B cell (primary cell): ENCODE data around the gene MSH4. TPM values are rescaled to one million over a fixed set of nuclear protein-coding genes. Genes with fewer than 3 reads are reported as not detected.

Experiments used
- ATAC-seq: fragments of 200-7000 bp; cut with Tn5 transposase; one replicate; pipeline ENCODE4 v1.10.0; 2021; ENCODE audit warnings: low read depth, mild to moderate bottlenecking, moderate number of reproducible peaks, moderate library complexity
- CTCF ChIA-PET: fragments of 350-600 bp; sonication (Branson Sonifier 250); formaldehyde crosslinking; loops from one replicate; lab custom pipeline; 2021; ENCODE audit warnings: antibody characterized with exemption, inconsistent platforms; lab: Charles Lee
- POLR2A ChIA-PET: fragments of 350-600 bp; sonication (Branson Sonifier 250); formaldehyde crosslinking; loops from one replicate; lab custom pipeline; 2021; ENCODE audit warnings: antibody characterized with exemption; lab: Charles Lee
- DNase-seq: peaks from one replicate; pipeline ENCODE4 v3.0.0; 2013
- H2AFZ ChIP-seq: 2 replicates; pipeline ENCODE4 v1.6.1; 2012; ENCODE audit warnings: mild to moderate bottlenecking, low read depth, low read length; ENCODE audit not compliant: insufficient read depth, poor library complexity, severe bottlenecking
- H3K27ac ChIP-seq, 2 donors: 1 replicate in 1 of 2; 2 replicates in 1 of 2; pipeline ENCODE4 v1.5.1; 2012 to 2013; ENCODE audit warnings: low read length in 2 of 2, mild to moderate bottlenecking in 2 of 2, moderate library complexity in 1 of 2
- H3K27me3 ChIP-seq, 4 experiments: fragments of 200-600 bp in 1 of 4; sonication (generic) in 1 of 4; replicated peaks in 1 of 4; 1 replicate in 2 of 4; 2 replicates in 2 of 4; pipeline versions ENCODE4 v1.6.1 to v1.7.0; 2013 to 2016; ENCODE audit warnings: low read length in 3 of 4, mild to moderate bottlenecking in 2 of 4, mixed read lengths in 1 of 4, moderate library complexity in 1 of 4; ENCODE audit not compliant: insufficient read depth in 4 of 4, control insufficient read depth in 3 of 4; ENCODE audit errors: control extremely low read depth in 1 of 4
- H3K36me3 ChIP-seq, 2 experiments: replicated peaks in 1 of 2; 1 replicate in 1 of 2; 2 replicates in 1 of 2; pipeline versions ENCODE4 v1.6.1 to v1.7.1; 2013; ENCODE audit warnings: low read length in 1 of 2; ENCODE audit not compliant: insufficient read depth in 2 of 2, control insufficient read depth in 1 of 2; ENCODE audit errors: control extremely low read depth in 1 of 2, extremely low read depth in 1 of 2
- H3K4me1 ChIP-seq, 2 donors: fragments of 200-600 bp in 1 of 2; sonication (generic) in 1 of 2; 1 replicate in 1 of 2; 2 replicates in 1 of 2; pipeline versions ENCODE4 v1.5.1 to v1.6.1; 2013 to 2017; ENCODE audit warnings: low read length in 2 of 2; ENCODE audit not compliant: control insufficient read depth in 2 of 2, insufficient read depth in 2 of 2
- H3K4me2 ChIP-seq: replicated peaks from 2 replicates; pipeline ENCODE3; 2012; ENCODE audit warnings: mild to moderate bottlenecking, low read depth, low read length; ENCODE audit not compliant: poor library complexity, severe bottlenecking
- H3K4me3 ChIP-seq, 5 experiments: fragments of 200-600 bp in 1 of 5; sonication (generic) in 1 of 5; 1 replicate in 3 of 5; 2 replicates in 2 of 5; pipeline versions ENCODE4 v1.5.1 to v1.7.0; 2011 to 2016; ENCODE audit warnings: low read length in 4 of 5, mild to moderate bottlenecking in 4 of 5, low read depth in 2 of 5, control low read depth in 1 of 5, moderate library complexity in 1 of 5; ENCODE audit not compliant: insufficient read depth in 1 of 5; ENCODE audit errors: control extremely low read depth in 1 of 5, extremely low read depth in 1 of 5
- H3K79me2 ChIP-seq: fragments of 200-600 bp; sonication (generic); one replicate; pipeline ENCODE4 v1.6.0; 2016; ENCODE audit warnings: low read length; ENCODE audit not compliant: control insufficient read depth, insufficient read depth
- H3K9ac ChIP-seq: fragments of 200-600 bp; sonication (generic); 2 replicates; pipeline ENCODE4 v1.6.1; 2017; ENCODE audit warnings: mild to moderate bottlenecking, low read length, moderate library complexity
- H3K9me3 ChIP-seq, 3 donors: one replicate each; pipeline versions ENCODE4 v1.6.1 to v1.7.1; 2013; ENCODE audit warnings: low read length in 2 of 3; ENCODE audit not compliant: control insufficient read depth in 2 of 3, insufficient read depth in 1 of 3; ENCODE audit errors: control extremely low read depth in 1 of 3
- H4K20me1 ChIP-seq: 2 replicates; pipeline ENCODE4 v1.6.0; 2012; ENCODE audit warnings: mild to moderate bottlenecking, low read length; ENCODE audit not compliant: insufficient read depth, control insufficient read depth, poor library complexity, severe bottlenecking
- H3K27ac Mint-ChIP-seq: one replicate; pipeline ENCODE4 v1.8.0; 2021; ENCODE audit warnings: mixed read lengths
- H3K27me3 Mint-ChIP-seq: one replicate; pipeline ENCODE4 v1.8.0; 2021; ENCODE audit warnings: mixed read lengths
- H3K4me1 Mint-ChIP-seq: one replicate; pipeline ENCODE4 v1.8.0; 2021; ENCODE audit warnings: mixed read lengths
- H3K4me3 Mint-ChIP-seq: one replicate; pipeline ENCODE4 v1.8.0; 2021; ENCODE audit warnings: mixed read lengths
- H3K9me3 Mint-ChIP-seq: one replicate; pipeline ENCODE4 v1.8.0; 2022; ENCODE audit warnings: mixed read lengths; ENCODE audit not compliant: insufficient read depth
- EZH2 ChIP-seq: IDR thresholded peaks from 2 replicates; pipeline ENCODE4 v1.6.1; 2012; ENCODE audit warnings: borderline replicate concordance, low read depth, mild to moderate bottlenecking, moderate library complexity, low read length; ENCODE audit not compliant: insufficient read depth, poor library complexity, severe bottlenecking
- WGBS: methylation state at CpG from one replicate; pipeline ENCODE4 v1.1.5; 2013; ENCODE audit warnings: missing lambda C conversion rate; ENCODE audit not compliant: insufficient coverage; 5-methylcytosine and 5-hydroxymethylcytosine counted together
- intact Hi-C: fragments of 100-400 bp; cut with micrococcal nuclease; formaldehyde crosslinking; loops from one replicate; pipeline ENCODE4 v1.10.0; 2022
- polyA plus RNA-seq: library from polyadenylated mRNA; depleted of rRNA; stranded (reverse); fragments of >200 nt; gene quantifications from 2 replicates; pipeline ENCODE4 v1.2.3, GENCODE V29; 2012
- total RNA-seq, 2 donors: library from RNA; stranded (reverse); fragments of 120-200 nt in 1 of 2; gene quantifications; 1 replicate in 1 of 2; 2 replicates in 1 of 2; pipeline versions ENCODE4 v1.2.3 to v1.2.4, GENCODE V29; 2013 to 2022
- TF ChIP-seq, protein P1 (sequence below): fragments of 200-600 bp; IDR thresholded peaks from one replicate; pipeline ENCODE4 v1.8.0; 2022; ENCODE audit warnings: antibody characterized with exemption, mild to moderate bottlenecking

Gene MSH4
- total and polyA plus RNA-seq, 2 donors (not counting 1 experiment from before 2014, with no cell fraction given): 0.19 to 1.7 TPM

DNA sequence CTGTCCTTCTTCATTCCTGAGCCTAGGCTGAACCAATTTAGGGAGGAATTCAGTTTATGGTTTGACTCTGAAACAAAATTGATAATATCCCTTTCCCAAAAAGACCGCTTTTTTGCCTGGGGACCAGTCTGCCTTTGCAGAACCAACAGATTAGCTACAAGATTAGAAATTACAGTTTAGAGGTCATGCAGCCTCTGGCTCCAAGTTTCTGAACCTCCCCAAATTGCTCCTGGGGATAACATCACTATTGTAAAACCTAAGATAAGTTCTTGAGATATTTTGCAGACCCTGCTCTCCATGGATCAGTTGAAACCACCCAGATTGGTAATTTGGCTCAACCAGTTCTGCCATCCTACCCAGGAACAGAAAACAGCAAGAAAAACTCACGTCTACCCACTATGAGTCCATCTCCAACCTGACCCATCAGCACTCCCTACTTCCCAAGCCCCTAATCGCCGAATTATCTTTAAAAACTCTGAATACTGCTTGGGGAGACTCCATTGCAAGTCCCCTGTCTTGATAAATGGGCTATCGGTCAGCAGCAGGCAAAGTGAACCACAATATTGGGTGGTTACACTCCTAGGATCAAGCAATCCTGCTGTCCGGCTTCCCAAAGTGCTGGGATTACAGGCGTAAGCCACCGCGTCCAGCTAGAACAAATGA lies 11.2 kb upstream of the MSH4 start:
- Mint-ChIP-seq H3K4me1 (peaks cover 52% of the 10 kb centered on the region), H3K27me3 (no peaks in the 10 kb centered on the region), H3K9me3 (no peaks in the 10 kb centered on the region), H3K4me3 (peak overlapping the region; percentile 97), H3K27ac (peak overlapping the region; percentile 97)
- peak overlapping the region; percentile 97 for H2AFZ ChIP-seq
- POLR2A ChIA-PET: interaction anchor here (2.7 kb wide), 1 partner anchor 61 kb away, joined by 16 read pairs; the partner anchor contains the start of gene ACADM
- peaks cover 4 to 27% of the 10 kb centered on the region in 2 experiments for H3K36me3 ChIP-seq
- H3K79me2 ChIP-seq: peaks cover 43% of the 10 kb centered on the region
- CTCF ChIA-PET: interaction anchor here (0.6 to 1.7 kb wide), 4 partner anchors 55 to 158 kb away, joined by 3 to 8 read pairs (median 3); partner anchors contain the start of gene ACADM
- 21% methylated on average over 4 of the region's 9 CpGs for WGBS
- intact Hi-C loops: loop anchor here (5.0 kb wide), 3 partner anchors 33 to 1588 kb away; partner anchors contain the start of genes FPGT and LRRIQ3
- TF ChIP-seq, protein P1, sequence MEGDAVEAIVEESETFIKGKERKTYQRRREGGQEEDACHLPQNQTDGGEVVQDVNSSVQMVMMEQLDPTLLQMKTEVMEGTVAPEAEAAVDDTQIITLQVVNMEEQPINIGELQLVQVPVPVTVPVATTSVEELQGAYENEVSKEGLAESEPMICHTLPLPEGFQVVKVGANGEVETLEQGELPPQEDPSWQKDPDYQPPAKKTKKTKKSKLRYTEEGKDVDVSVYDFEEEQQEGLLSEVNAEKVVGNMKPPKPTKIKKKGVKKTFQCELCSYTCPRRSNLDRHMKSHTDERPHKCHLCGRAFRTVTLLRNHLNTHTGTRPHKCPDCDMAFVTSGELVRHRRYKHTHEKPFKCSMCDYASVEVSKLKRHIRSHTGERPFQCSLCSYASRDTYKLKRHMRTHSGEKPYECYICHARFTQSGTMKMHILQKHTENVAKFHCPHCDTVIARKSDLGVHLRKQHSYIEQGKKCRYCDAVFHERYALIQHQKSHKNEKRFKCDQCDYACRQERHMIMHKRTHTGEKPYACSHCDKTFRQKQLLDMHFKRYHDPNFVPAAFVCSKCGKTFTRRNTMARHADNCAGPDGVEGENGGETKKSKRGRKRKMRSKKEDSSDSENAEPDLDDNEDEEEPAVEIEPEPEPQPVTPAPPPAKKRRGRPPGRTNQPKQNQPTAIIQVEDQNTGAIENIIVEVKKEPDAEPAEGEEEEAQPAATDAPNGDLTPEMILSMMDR: no peak
- no peak for TF ChIP-seq EZH2
- no peaks in the 10 kb centered on the region for H3K9me3 ChIP-seq
- H3K9ac ChIP-seq: peak overlapping the region; percentile 97
- H3K4me3 ChIP-seq: peak overlapping the region; percentile 76 to 99 (median 95)
- peaks cover 36% of the 10 kb centered on the region for H4K20me1 ChIP-seq
- H3K4me1 ChIP-seq: peaks cover 40 to 44% of the 10 kb centered on the region in 2 donors
- no peaks in the 10 kb centered on the region for H3K27me3 ChIP-seq
- no peak for DNase-seq
- ATAC-seq: no peak
- H3K27ac ChIP-seq: peak overlapping the region; percentile 77 to 90
- peak overlapping the region; percentile 89 for H3K4me2 ChIP-seq
